Measurements from ENCODE around the gene GPR15LG. TPM values are rescaled to one million over a fixed set of nuclear protein-coding genes. Genes with fewer than 3 reads are reported as not detected.

The GPR15LG gene
- total RNA-seq, 2 experiments from 2014 or later = not detected

GRCh38 chr10:84225427-84226173, 52.0 kb downstream of the GPR15LG start, which contains the start of gene LRIT2:
Gene LRIT2 (minus strand): TSS chr10:84225544. CDS start chr10:84225520, 24 bp downstream.
- peaks cover 16% of the 10 kb centered on the region for H3K27me3 Mint-ChIP-seq
- intact Hi-C loops (cut with micrococcal nuclease) = no loop called here
- no peak for DNase-seq
- no peak within 1 kb of the TSS for H3K27ac Mint-ChIP-seq
- no peaks in the 10 kb centered on the region for H3K9me3 Mint-ChIP-seq
- no peak within 1 kb of the TSS for H3K4me3 Mint-ChIP-seq
- POLR2A ChIA-PET = interaction anchor here (0.8 kb wide), 1 partner anchor 42 kb away, joined by 3 read pairs; no protein-coding TSS in a partner anchor
- CTCF ChIA-PET = no interaction called here
- H3K4me1 Mint-ChIP-seq (ENCODE audit: low read depth) = no peaks in the 10 kb centered on the region
- no peaks in the 10 kb centered on the region for H3K36me3 Mint-ChIP-seq

GRCh38 chr10:84226616-84227015, 53.0 kb downstream of the GPR15LG start:
- peaks cover 16% of the 10 kb centered on the region for H3K27me3 Mint-ChIP-seq
- H3K36me3 Mint-ChIP-seq = no peaks in the 10 kb centered on the region
- H3K9me3 Mint-ChIP-seq = no peaks in the 10 kb centered on the region
- ChIA-PET POLR2A (interaction anchor here (0.8 kb wide), 1 partner anchor 41 kb away, joined by 3 read pairs; no protein-coding TSS in a partner anchor), CTCF (no interaction called here)
- DNase-seq = no peak
- H3K4me3 Mint-ChIP-seq = no peak overlapping the region
- no peaks in the 10 kb centered on the region for H3K4me1 Mint-ChIP-seq (ENCODE audit: low read depth)
- no peak overlapping the region for H3K27ac Mint-ChIP-seq
- intact Hi-C loops (cut with micrococcal nuclease) = no loop called here

GRCh38 chr10:84227810-84228209, 54.2 kb downstream of the GPR15LG start:
- peaks cover 13% of the 10 kb centered on the region for H3K27me3 Mint-ChIP-seq
- ChIA-PET POLR2A (no interaction called here), CTCF (no interaction called here)
- no peaks in the 10 kb centered on the region for H3K9me3 Mint-ChIP-seq
- intact Hi-C loops (cut with micrococcal nuclease) = no loop called here
- DNase-seq = no peak
- no peaks in the 10 kb centered on the region for H3K4me1 Mint-ChIP-seq (ENCODE audit: low read depth)
- H3K27ac Mint-ChIP-seq = no peak overlapping the region
- H3K4me3 Mint-ChIP-seq = no peak overlapping the region
- no peaks in the 10 kb centered on the region for H3K36me3 Mint-ChIP-seq

- Mint-ChIP-seq H3K27ac (no peak overlapping the region), H3K9me3 (no peaks in the 10 kb centered on the region), H3K4me1 (ENCODE audit: low read depth) (no peaks in the 10 kb centered on the region), H3K36me3 (no peaks in the 10 kb centered on the region), H3K27me3 (peaks cover 8% of the 10 kb centered on the region), H3K4me3 (no peak overlapping the region)
- intact Hi-C loops (cut with micrococcal nuclease) = no loop called here
- DNase-seq = no peak
- ChIA-PET POLR2A (no interaction called here), CTCF (no interaction called here)
Observed at GRCh38 chr10:84230359-84230758, 56.8 kb downstream of the GPR15LG start.

- H3K4me3 Mint-ChIP-seq = no peak overlapping the region
Observed at GRCh38 chr10:84232376-84232775, 58.8 kb downstream of the GPR15LG start.

GRCh38 chr10:84233940-84234339, 60.3 kb downstream of the GPR15LG start:
- peaks cover 11% of the 10 kb centered on the region for H3K27me3 Mint-ChIP-seq
- ChIA-PET CTCF (interaction anchor here (1.5 to 1.6 kb wide), 2 partner anchors 23 to 303 kb away, joined by 5 to 6 read pairs; no protein-coding TSS in a partner anchor), POLR2A (no interaction called here)
- H3K27ac Mint-ChIP-seq = no peak overlapping the region
- DNase-seq = no peak
- H3K4me1 Mint-ChIP-seq (ENCODE audit: low read depth) = no peaks in the 10 kb centered on the region
- no peaks in the 10 kb centered on the region for H3K36me3 Mint-ChIP-seq
- intact Hi-C loops (cut with micrococcal nuclease) = no loop called here
- no peaks in the 10 kb centered on the region for H3K9me3 Mint-ChIP-seq
- H3K4me3 Mint-ChIP-seq = no peak overlapping the region

More at GRCh38 chr10:84232376-84232775, 58.8 kb downstream of the GPR15LG start:
- H3K27ac Mint-ChIP-seq = no peak overlapping the region
- peaks cover 8% of the 10 kb centered on the region for H3K27me3 Mint-ChIP-seq
- DNase-seq = no peak
- POLR2A ChIA-PET = no interaction called here
- CTCF ChIA-PET = interaction anchor here (1.7 kb wide), 1 partner anchor 20 kb away, joined by 8 read pairs; no protein-coding TSS in a partner anchor
- no peaks in the 10 kb centered on the region for H3K4me1 Mint-ChIP-seq (ENCODE audit: low read depth)
- H3K9me3 Mint-ChIP-seq = no peaks in the 10 kb centered on the region
- intact Hi-C loops (cut with micrococcal nuclease) = no loop called here
- H3K36me3 Mint-ChIP-seq = no peaks in the 10 kb centered on the region

- H3K27me3 Mint-ChIP-seq = peaks cover 11% of the 10 kb centered on the region
- H3K27ac Mint-ChIP-seq = no peak overlapping the region
- H3K4me3 Mint-ChIP-seq = no peak overlapping the region
- ChIA-PET CTCF (interaction anchor here (1.5 kb wide), 1 partner anchor 22 kb away, joined by 5 read pairs; no protein-coding TSS in a partner anchor), POLR2A (no interaction called here)
- no peaks in the 10 kb centered on the region for H3K4me1 Mint-ChIP-seq (ENCODE audit: low read depth)
- intact Hi-C loops (cut with micrococcal nuclease) = no loop called here
- no peak for DNase-seq
- no peaks in the 10 kb centered on the region for H3K9me3 Mint-ChIP-seq
- H3K36me3 Mint-ChIP-seq = no peaks in the 10 kb centered on the region
Observed at GRCh38 chr10:84234479-84234878, 60.9 kb downstream of the GPR15LG start.

Other genes starting within 250 kb of the GPR15LG start
- gene GHITM, start 34.3 kb upstream of the GPR15LG start, total RNA-seq = 100 to 1,000 TPM; 192 to 197 TPM
- gene CDHR1, start 20.7 kb downstream of the GPR15LG start, total RNA-seq = under 1 TPM; 0.40 to 0.75 TPM
- not detected for gene LRIT2, start 51.7 kb downstream of the GPR15LG start, total RNA-seq
- gene LRIT1, start 67.7 kb downstream of the GPR15LG start, total RNA-seq = not detected
- gene RGR, start 71.3 kb downstream of the GPR15LG start, total RNA-seq = not detected
- 10 to 100 TPM; 69.8 to 73.5 TPM for gene CCSER2, start 154.8 kb downstream of the GPR15LG start, total RNA-seq